ENCODE results near the gene CROCC2.

Gene CROCC2

GRCh38 chr2:240894836-240895558, 11.1 kb upstream of the CROCC2 start:
- H3K4me1 ChIP-seq (ENCODE audit: control insufficient read depth, insufficient read depth, low read length) = peaks cover 19% of the 10 kb centered on the region
- no peaks in the 10 kb centered on the region for H3K36me3 ChIP-seq (ENCODE audit: control insufficient read depth, insufficient read depth, low read length)
- no peaks in the 10 kb centered on the region; the same call in 1 of the 2 replicates for H3K27me3 ChIP-seq (ENCODE audit: control insufficient read depth, insufficient read depth, low read length)
- H3K9me3 ChIP-seq (ENCODE audit: control insufficient read depth, insufficient read depth, low read depth, low read length) = no peaks in the 10 kb centered on the region
- H3K27ac ChIP-seq (ENCODE audit: low read depth, low read length) = no peak overlapping the region
- H3K9ac ChIP-seq (ENCODE audit: low read length) = no peak overlapping the region
- no peak overlapping the region for H3K4me3 ChIP-seq (ENCODE audit: low read depth, low read length)

- H3K4me3 ChIP-seq (ENCODE audit: low read depth, low read length) = no peak within 1 kb of the TSS
Measured at GRCh38 chr2:240895656-240896388, 10.3 kb upstream of the CROCC2 start, which contains the start of gene MAB21L4. MAB21L4 (minus strand) TSS chr2:240896156; CDS start chr2:240895997, 159 bp downstream.

GRCh38 chr2:240896394-240896793, 9.7 kb upstream of the CROCC2 start:
- Histone ChIP-seq H3K9ac (ENCODE audit: low read length) (no peak overlapping the region), H3K27ac (ENCODE audit: low read depth, low read length) (no peak overlapping the region), H3K27me3 (ENCODE audit: control insufficient read depth, insufficient read depth, low read length) (no peaks in the 10 kb centered on the region; the same call in 1 of the 2 replicates), H3K4me1 (ENCODE audit: control insufficient read depth, insufficient read depth, low read length) (peaks cover 19% of the 10 kb centered on the region), H3K9me3 (ENCODE audit: control insufficient read depth, insufficient read depth, low read depth, low read length) (0 out of 2 replicates have a peak, but pooled peaks cover 5% of the 10 kb centered on the region), H3K36me3 (ENCODE audit: control insufficient read depth, insufficient read depth, low read length) (no peaks in the 10 kb centered on the region), H3K4me3 (ENCODE audit: low read depth, low read length) (no peak overlapping the region)

More at GRCh38 chr2:240895656-240896388, 10.3 kb upstream of the CROCC2 start, which contains the start of gene MAB21L4:
- H3K9me3 ChIP-seq (ENCODE audit: control insufficient read depth, insufficient read depth, low read depth, low read length) = 0 out of 2 replicates have a peak, but pooled peaks cover 3% of the 10 kb centered on the region
- no peaks in the 10 kb centered on the region; the same call in 1 of the 2 replicates for H3K27me3 ChIP-seq (ENCODE audit: control insufficient read depth, insufficient read depth, low read length)
- no peaks in the 10 kb centered on the region for H3K36me3 ChIP-seq (ENCODE audit: control insufficient read depth, insufficient read depth, low read length)
- no peak within 1 kb of the TSS for H3K9ac ChIP-seq (ENCODE audit: low read length)
- H3K27ac ChIP-seq (ENCODE audit: low read depth, low read length) = no peak within 1 kb of the TSS
- H3K4me1 ChIP-seq (ENCODE audit: control insufficient read depth, insufficient read depth, low read length) = peaks cover 19% of the 10 kb centered on the region

GRCh38 chr2:240896871-240897692, 9.1 kb upstream of the CROCC2 start:
- no peaks in the 10 kb centered on the region for H3K27me3 ChIP-seq (ENCODE audit: control insufficient read depth, insufficient read depth, low read length)
- H3K4me1 ChIP-seq (ENCODE audit: control insufficient read depth, insufficient read depth, low read length) = peaks cover 19% of the 10 kb centered on the region
- no peak overlapping the region for H3K4me3 ChIP-seq (ENCODE audit: low read depth, low read length)
- no peak overlapping the region for H3K27ac ChIP-seq (ENCODE audit: low read depth, low read length)
- H3K36me3 ChIP-seq (ENCODE audit: control insufficient read depth, insufficient read depth, low read length) = no peaks in the 10 kb centered on the region
- H3K9me3 ChIP-seq (ENCODE audit: control insufficient read depth, insufficient read depth, low read depth, low read length) = 0 out of 2 replicates have a peak, but pooled peaks cover 5% of the 10 kb centered on the region
- H3K9ac ChIP-seq (ENCODE audit: low read length) = no peak overlapping the region

- Histone ChIP-seq H3K9ac (ENCODE audit: low read length) (no peak overlapping the region), H3K9me3 (ENCODE audit: control insufficient read depth, insufficient read depth, low read depth, low read length) (0 out of 2 replicates have a peak, but pooled peaks cover 5% of the 10 kb centered on the region), H3K36me3 (ENCODE audit: control insufficient read depth, insufficient read depth, low read length) (no peaks in the 10 kb centered on the region), H3K4me1 (ENCODE audit: control insufficient read depth, insufficient read depth, low read length) (peaks cover 18% of the 10 kb centered on the region), H3K27ac (ENCODE audit: low read depth, low read length) (no peak overlapping the region), H3K27me3 (ENCODE audit: control insufficient read depth, insufficient read depth, low read length) (no peaks in the 10 kb centered on the region), H3K4me3 (ENCODE audit: low read depth, low read length) (no peak overlapping the region)
Measured at GRCh38 chr2:240898108-240898730, 7.9 kb upstream of the CROCC2 start.

- Histone ChIP-seq H3K9ac (ENCODE audit: low read length) (no peak overlapping the region), H3K27ac (ENCODE audit: low read depth, low read length) (no peak overlapping the region), H3K9me3 (ENCODE audit: control insufficient read depth, insufficient read depth, low read depth, low read length) (0 out of 2 replicates have a peak, but pooled peaks cover 5% of the 10 kb centered on the region), H3K36me3 (ENCODE audit: control insufficient read depth, insufficient read depth, low read length) (no peaks in the 10 kb centered on the region), H3K4me3 (ENCODE audit: low read depth, low read length) (no peak overlapping the region), H3K4me1 (ENCODE audit: control insufficient read depth, insufficient read depth, low read length) (peaks cover 11% of the 10 kb centered on the region), H3K27me3 (ENCODE audit: control insufficient read depth, insufficient read depth, low read length) (no peaks in the 10 kb centered on the region)
Measured at GRCh38 chr2:240898731-240899467, 7.2 kb upstream of the CROCC2 start.

GRCh38 chr2:240899468-240899865, 6.7 kb upstream of the CROCC2 start:
- H3K9ac ChIP-seq (ENCODE audit: low read length) = no peak overlapping the region
- no peak overlapping the region for H3K4me3 ChIP-seq (ENCODE audit: low read depth, low read length)

GRCh38 chr2:240900141-240900860, 5.8 kb upstream of the CROCC2 start:
- Histone ChIP-seq H3K4me1 (ENCODE audit: control insufficient read depth, insufficient read depth, low read length) (peaks cover 7% of the 10 kb centered on the region), H3K4me3 (ENCODE audit: low read depth, low read length) (no peak overlapping the region), H3K9ac (ENCODE audit: low read length) (no peak overlapping the region), H3K27ac (ENCODE audit: low read depth, low read length) (no peak overlapping the region), H3K9me3 (ENCODE audit: control insufficient read depth, insufficient read depth, low read depth, low read length) (0 out of 2 replicates have a peak, but pooled peaks cover 5% of the 10 kb centered on the region), H3K27me3 (ENCODE audit: control insufficient read depth, insufficient read depth, low read length) (no peaks in the 10 kb centered on the region; the same call in 1 of the 2 replicates), H3K36me3 (ENCODE audit: control insufficient read depth, insufficient read depth, low read length) (no peaks in the 10 kb centered on the region)

More at GRCh38 chr2:240899468-240899865, 6.7 kb upstream of the CROCC2 start:
- H3K27ac ChIP-seq (ENCODE audit: low read depth, low read length) = no peak overlapping the region
- no peaks in the 10 kb centered on the region for H3K36me3 ChIP-seq (ENCODE audit: control insufficient read depth, insufficient read depth, low read length)
- H3K27me3 ChIP-seq (ENCODE audit: control insufficient read depth, insufficient read depth, low read length) = no peaks in the 10 kb centered on the region
- H3K9me3 ChIP-seq (ENCODE audit: control insufficient read depth, insufficient read depth, low read depth, low read length) = 0 out of 2 replicates have a peak, but pooled peaks cover 5% of the 10 kb centered on the region
- peaks cover 7% of the 10 kb centered on the region for H3K4me1 ChIP-seq (ENCODE audit: control insufficient read depth, insufficient read depth, low read length)

GRCh38 chr2:240901986-240902614, 4.0 kb upstream of the CROCC2 start:
- no peaks in the 10 kb centered on the region for H3K36me3 ChIP-seq (ENCODE audit: control insufficient read depth, insufficient read depth, low read length)
- H3K27me3 ChIP-seq (ENCODE audit: control insufficient read depth, insufficient read depth, low read length) = peaks cover 13% of the 10 kb centered on the region; the same call in 1 of the 2 replicates
- H3K4me3 ChIP-seq (ENCODE audit: low read depth, low read length) = no peak overlapping the region
- no peak overlapping the region for H3K27ac ChIP-seq (ENCODE audit: low read depth, low read length)
- H3K4me1 ChIP-seq (ENCODE audit: control insufficient read depth, insufficient read depth, low read length) = peaks cover 3% of the 10 kb centered on the region
- 0 out of 2 replicates have a peak, but pooled peaks cover 5% of the 10 kb centered on the region for H3K9me3 ChIP-seq (ENCODE audit: control insufficient read depth, insufficient read depth, low read depth, low read length)
- H3K9ac ChIP-seq (ENCODE audit: low read length) = no peak overlapping the region
